Lung microvascular endothelial cell (primary cell): Measurements from ENCODE around the gene POR. TPM values are rescaled to one million over a fixed set of nuclear protein-coding genes. Genes with fewer than 3 reads are reported as not detected.
"Not testable (repeated sequence)": the region's sequence is repeated elsewhere in the genome, so short reads cannot be mapped to it uniquely, and the experiment has no call there.

ENCODE experiments used
- DNase-seq, 2 donors: peaks; one replicate each; pipeline versions ENCODE4 v3.0.0 to v3.0.0-alpha.2; 2010; ENCODE audit warnings: low read depth in 2 of 2
- total RNA-seq: library from RNA; depleted of rRNA; stranded (reverse); fragments of >200 nt; gene quantifications from 2 replicates; pipeline ENCODE4 v1.2.1, GENCODE V29; 2014

The POR gene
- total RNA-seq: 67.6 and 132 TPM in 2 replicates

DNA sequence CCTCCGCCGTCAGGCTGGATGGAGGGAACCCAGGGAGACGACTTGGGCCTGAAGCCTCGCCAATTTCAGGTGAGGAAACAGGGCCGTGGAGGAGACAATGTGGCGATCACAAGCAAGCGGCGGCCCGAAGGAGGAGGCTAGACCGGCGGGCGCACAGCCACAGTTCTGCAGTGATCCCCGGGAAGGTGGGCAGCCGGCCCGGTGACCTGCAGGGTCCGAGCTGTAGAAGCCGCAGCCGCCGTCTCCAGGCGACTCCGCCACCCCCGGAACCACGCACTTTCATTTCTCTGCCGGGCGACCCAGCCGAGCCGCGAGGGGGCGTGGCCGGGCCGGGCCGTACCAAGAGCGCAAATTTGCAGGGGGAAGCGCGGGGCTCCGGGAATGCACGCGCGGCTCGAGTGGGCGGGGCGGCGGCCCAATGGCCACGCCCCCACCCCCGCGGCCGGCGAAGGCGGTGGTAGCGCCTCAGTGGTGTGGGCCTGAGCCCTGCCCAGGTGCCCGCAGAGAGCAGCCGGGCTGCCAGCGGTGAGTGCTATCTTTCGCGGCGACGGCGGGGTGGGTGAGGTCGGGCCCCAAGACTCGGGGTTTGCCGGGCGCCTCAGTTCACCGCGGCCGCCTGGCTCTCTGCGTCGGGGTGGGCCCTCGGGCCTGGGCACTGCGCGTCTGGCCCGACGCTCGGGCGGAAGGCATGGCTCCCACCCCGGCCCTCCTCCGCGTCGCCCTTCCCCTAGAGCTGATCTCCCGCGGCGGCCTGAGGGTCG, at the start of gene POR:
POR (plus strand) TSS at position 501 of the 761 bp plus-strand sequence. CDS start 38,847 bp downstream, outside the sequence.
- peak; percentile 95 to 97 for DNase-seq

DNA sequence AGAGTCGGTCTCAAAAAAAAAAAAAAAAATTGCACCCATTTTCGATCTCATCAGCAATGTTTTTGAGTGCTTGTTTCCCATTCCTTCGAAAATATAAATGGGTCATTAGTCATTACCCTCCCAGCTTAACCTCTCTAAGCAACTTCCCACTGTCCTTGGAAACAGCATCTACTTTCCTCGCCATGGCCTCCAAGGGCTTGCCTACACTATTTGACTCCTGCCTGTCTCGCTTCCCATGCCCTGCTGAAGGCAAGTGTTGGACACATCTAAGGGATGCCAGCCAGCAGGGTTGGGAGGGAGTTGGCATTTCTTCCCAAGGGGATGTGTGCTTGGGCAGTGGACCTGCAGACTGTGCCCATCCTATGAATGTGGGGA, 48.9 kb upstream of the POR start:
- no peak for DNase-seq

DNA sequence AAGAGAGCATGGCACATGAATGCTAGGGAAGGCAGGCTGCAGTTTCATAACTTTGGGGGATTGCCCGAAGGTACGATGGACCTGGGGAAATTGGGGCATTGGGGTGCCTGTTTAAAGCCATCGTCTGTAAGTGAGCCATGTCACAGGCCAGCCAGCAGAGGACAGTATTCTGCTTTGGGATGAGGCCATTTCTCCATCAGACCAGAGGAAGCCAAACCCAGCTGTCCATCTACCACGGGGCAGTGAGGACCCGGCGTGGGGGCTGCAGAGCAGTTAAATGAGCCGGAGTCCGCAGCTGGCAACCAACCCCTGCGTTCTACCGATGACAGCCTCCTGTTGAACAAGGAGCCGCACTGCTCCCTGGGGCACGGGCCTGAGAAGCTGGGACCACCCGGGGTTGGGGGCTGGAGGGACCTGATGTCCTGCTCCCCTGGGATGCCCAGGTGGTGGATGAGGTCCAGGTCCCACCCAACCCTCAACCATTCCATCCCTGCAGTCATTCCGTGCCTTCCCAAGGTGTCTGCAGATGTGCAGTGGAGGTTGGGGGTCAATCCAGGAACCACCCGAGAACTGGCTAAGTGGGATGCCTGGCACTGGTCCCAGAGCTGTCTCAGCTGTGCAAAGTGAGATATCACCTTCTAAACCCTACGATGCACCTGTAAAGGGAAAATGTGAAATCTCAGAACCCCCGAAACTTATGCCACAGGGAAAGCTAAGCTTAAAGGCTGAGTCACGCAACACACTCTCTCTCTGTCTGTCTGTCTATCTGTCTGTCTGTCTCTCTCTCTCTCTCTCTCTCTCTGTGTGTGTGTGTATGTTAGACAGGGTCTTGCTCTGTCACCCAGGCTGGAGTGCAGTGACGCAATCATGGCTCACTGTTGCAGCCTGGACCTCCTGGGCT, 48.2 kb upstream of the POR start:
- DNase-seq: peak; percentile 75 to 85

DNA sequence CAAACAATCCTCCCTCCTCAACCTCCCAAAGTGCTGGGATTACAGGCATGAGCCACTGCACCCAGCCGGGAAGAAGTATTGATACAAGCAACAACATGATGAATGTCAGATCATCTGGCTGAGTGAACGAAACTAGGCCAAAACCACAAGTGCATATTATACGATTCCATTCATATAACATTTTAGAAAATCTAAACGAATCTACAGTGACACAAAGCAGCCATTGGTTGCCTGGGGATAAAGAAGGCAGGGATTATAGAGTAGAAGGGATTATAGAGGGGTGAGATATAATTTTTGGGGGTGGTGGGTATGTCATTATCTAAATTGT, 47.6 kb upstream of the POR start:
- DNase-seq: no peak

DNA sequence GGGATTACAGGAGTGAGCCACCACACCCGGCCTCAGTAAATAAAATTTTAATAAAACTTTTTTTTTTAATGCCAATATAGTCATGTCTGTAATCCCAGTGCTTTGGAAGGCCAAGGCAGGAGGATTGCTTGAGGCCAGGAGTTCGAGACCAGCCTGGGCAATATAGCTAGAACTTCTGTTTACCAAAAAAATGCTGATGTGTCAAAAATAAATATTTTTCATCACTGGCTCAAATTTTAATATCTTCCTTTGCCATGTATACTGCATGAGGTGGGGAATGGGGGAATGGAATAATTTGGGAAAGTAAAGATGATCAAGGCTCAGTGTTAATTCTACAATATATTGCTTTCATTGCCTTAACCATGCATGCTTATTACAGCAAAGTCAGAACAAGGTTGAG, 46.8 kb upstream of the POR start:
- no peak for DNase-seq

DNA sequence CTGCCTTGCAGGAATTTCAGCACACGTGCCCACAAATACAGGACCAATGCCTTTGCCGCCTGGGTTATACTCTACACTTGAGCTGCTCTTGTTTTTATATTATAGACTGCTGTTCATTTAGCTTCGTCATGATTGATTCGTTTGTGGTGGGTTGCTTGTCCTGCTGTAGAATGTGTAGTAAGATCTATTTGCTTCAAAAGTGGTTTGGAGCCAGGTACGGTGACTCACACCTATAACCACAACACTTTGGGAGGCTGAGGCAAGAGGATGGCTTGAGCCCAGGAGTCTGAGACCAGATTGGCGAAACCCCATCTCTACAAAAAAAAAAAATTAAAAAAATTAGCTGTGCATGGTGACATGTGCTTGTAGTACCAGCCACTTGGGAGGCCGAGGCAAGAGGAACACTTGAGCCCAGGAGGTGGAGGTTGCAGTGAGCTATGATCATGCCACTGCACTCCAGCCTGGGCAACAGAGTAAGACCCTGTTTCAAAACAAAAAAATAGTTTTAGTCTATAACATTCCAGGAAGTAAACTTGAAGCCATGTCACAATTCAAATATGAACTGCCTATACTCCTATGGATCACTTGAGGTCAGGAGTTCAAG, 45.1 kb upstream of the POR start:
- no peak for DNase-seq

DNA sequence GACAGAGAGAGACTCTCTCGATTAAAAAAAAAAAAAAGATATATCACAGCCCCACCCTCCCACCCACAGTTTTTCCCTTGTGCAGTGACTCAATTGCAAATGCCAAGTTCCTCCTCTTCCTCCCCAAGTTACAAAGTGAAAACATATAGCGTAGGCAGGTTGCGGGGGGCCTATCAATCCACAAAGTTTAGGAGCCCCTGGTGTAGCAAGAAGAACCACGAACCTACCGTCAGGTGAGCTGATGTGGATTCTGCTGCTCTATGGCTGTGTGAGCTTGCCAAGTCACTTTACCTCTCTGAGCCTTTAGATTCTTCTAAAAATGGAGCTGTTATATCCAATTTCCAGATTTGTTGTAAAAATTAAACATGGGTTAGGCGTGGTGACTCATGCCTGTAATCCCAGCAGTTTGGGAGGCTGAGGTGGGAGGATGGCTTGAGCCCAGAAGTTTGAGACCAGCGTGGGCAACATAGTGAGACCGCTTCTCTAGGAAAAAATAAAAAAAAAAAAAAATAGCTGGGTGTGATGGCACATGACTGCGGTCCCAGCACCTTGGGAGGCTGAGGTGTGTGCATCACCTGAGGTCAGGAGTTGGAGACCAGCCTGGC, 44.3 kb upstream of the POR start:
- DNase-seq: no peak

DNA sequence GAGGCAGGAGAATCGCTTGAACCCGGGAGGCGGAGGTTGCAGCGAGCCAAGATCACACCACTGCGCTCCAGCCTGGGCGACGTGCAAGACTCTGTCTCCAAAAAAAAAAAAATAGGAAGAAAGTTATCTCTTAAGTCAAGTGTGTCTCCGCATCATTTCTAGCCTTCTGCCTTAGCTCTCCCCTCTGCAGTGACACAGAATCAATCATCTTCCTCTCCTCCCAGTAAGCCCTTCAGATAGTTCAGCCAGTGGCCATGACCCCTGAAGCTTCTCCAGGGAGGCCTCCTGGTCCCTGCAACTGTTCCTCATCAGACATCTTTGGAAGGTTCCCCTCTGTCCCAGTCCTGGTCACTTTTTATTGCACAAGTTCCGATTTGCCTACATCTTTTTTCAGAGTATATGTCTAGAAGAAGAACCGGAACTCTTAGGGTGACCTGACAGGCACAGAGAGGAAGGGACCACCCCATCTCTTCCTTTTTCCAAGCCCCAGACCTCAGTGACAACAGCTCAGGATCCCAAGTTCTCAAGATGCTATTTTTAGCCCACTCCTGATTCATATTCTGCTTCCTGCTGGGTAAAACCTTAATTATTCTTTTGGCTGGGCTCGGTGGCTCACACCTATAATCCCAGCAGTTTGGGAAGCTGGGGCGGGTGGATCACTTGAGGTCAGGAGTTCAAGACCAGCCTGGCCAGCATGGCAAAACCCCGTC, 42.7 kb upstream of the POR start:
- peak in 1 of 2 donors; percentile 48 for DNase-seq

DNA sequence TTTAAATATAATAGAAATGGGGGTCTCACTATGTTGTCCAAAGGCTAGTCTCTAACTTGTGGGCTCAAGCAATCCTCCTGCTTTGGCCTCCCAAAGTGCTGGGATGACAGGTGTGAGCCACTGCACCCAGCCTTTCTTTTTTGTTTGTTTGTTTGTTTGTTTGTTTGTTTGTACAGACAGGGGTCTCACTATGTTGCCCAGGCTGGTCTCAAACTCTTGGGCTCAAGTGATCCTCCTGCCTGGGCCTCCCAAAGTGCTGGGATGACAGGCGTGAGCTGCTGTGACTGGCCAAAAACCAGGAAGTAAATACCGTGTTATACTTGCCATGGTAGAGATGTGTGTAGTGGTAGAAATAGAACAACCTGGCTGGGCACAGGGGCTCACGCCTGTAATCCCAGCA, 40.8 kb upstream of the POR start:
- DNase-seq: not testable (repeated sequence)

DNA sequence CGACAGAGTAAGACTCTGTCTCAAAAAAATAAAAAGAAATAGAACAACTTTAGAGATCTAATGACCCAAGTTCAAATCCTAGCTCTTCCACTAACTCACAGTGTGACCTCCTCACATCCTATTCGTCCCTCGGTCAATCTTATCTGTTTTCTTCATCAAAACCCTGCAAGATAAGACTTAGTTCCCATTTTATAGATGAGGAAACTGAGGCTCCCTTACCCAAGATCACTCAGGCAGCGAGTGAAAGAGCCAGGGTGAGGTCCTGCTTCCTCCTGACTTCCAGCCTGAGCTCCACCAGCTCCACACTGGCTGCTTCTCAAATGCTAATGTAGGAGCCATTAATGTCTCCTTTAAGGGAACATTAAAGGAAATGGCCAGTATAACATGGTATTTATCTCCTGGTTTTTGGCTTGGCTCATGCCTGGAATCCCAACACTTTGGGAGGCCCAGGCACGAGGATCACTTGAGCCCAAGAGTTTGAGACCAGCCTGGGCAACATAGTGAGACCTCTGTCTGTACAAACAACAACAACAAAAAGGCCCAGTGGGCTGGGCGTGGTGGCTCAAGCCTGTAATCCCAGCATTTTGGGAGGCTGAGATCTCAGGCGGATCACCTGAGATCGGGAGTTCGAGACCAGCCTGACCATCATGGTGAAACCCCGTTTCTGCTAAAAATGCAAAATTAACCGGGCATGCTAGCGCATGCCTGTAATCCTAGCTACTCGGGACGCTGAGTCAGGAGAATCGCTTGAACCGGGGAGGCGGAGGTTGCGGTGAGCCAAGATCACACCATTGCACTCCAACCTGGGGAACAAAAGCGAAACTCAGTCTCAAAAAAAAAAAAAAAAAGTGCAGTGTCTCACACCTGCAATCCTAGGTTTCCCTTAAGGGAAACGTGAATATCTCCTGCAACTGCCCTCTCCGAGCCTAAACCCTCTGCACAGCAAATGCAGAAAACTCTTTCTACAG, 39.6 kb upstream of the POR start:
- no peak for DNase-seq

DNA sequence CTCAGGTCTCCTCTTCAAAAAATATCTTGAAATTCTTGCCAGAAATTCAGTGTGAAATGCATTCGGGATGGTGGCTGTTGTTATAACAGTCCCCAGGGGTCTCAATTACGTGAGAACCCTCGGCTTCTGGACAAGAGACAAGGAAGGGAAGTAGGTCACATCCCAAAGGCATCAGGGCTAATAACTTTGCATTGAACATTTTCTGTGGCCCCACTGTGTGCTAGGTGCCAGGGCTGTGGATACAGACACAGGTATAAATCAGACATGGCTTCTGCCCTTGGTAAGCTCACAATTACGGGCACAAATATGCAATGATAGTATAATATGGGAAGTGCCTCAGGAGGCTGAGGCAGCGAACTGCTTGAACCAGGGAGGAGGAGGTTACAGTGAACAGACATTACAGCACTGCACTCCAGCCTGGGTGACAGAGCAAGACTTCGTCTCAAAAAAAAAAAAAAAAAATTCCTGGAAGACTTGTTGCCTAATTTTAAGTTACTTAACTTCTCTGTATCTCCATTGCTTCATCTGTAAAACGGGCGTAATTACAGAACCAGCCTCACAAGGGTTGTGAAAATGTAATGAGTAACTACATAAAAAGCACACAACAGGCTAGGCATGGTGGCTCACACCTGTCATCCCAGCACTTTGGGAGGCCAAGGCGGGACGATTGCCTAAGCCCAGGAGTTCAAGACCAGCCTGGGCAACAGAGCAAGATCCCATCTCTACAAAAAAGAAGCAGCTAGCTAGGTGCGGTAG, 38.7 kb upstream of the POR start:
- DNase-seq: no peak

DNA sequence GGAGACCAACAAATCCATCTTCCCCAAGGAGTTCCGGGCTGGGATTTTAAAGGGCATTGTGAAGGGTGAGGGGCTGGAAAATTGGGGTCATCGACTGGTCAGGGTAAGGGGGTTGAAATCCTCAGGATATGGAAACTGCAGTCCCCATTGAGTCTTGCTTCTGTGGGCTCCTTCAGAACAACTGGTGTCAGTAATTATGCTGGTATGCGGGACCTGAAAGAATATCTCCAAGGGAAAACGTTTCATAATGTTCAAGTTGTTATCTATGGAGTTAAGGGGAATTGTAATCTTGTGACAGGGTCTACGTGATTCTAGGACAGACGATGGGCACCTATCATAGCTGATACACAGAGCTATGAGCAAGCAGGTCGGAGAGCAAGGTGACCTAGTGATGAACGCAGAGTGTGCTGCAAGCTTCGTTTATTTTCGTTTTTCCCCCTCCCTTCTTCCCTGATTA, 36.6 kb upstream of the POR start:
- no peak for DNase-seq

DNA sequence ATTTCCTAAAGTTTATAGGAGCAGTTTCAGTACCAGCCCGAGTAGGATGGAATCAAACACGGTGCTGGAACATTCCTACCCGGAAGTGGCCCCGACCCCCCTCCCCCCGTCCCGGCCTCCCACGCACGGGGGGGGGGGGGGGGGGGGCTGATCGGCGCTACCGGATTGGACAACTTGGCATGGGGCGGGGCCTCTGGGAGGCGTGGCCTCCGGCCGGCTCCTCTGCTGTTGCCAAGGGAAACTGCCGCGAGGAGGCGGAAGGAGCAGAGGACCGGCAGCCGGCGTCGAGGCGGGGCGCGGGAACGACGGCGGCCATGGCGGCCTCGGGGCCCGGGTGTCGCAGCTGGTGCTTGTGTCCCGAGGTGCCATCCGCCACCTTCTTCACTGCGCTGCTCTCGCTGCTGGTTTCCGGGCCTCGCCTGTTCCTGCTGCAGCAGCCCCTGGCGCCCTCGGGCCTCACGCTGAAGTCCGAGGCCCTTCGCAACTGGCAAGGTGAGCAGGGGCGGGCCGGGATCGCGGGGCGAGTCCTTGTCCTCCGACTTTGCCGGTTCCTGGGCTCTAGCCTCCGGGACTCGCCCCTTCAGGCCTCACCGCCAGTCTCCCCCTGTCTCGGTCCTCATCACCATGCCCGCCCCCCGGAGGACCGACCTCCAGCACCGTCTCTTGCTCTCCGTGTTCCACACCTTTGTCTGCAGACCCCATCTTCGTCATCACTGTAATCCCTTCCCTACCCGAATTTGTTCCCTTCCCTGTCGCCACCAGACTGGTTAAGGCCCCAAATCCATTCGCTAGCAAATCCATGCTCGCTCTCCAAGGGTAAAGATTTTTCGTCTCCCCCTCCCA, 36.0 kb upstream of the POR start, which contains the start of gene RHBDD2:
RHBDD2 (plus strand) TSS at position 266 of the 843 bp plus-strand sequence; CDS start at position 315, 49 bp downstream.
- peak; percentile 92 to 95 for DNase-seq

DNA sequence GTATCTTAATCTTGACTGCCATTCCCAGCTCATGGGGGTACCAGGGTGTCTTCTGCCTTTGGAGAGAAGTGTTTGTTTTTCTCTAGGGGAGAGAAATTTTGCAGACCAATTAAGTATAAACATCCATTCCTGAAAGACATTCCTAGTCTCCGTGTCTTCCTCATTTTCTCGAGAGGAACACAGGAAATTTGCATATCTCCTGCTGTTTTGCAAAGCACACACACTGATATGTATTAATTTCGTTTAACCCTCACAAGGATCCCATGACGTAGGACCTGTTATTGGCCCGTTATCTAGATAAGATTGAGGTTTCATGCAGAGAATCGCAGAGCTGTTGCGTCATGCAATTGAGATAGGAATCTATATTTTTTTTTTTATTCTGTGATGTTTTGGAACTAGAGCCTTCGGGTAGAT, 35.2 kb upstream of the POR start:
- DNase-seq: peak; percentile 26 to 43

DNA sequence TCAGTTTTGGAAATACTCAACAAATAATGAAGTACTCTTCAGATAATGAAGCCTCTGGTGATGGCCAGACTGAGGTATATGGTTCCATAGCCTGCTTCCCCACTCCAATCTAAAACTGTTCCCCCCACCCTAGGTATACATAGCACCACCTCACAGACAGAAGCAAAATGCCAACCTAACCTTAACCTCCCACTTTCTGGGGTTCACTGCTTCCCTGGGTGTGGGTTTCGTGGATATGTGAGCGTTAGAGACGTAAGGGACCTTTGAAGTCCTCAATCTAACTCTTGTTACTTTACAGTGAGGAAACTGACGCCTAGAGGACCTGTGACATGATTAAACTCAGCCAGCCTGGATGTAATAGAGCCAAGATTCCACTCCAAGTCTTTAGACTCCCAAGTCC, 34.7 kb upstream of the POR start:
- no peak for DNase-seq

DNA sequence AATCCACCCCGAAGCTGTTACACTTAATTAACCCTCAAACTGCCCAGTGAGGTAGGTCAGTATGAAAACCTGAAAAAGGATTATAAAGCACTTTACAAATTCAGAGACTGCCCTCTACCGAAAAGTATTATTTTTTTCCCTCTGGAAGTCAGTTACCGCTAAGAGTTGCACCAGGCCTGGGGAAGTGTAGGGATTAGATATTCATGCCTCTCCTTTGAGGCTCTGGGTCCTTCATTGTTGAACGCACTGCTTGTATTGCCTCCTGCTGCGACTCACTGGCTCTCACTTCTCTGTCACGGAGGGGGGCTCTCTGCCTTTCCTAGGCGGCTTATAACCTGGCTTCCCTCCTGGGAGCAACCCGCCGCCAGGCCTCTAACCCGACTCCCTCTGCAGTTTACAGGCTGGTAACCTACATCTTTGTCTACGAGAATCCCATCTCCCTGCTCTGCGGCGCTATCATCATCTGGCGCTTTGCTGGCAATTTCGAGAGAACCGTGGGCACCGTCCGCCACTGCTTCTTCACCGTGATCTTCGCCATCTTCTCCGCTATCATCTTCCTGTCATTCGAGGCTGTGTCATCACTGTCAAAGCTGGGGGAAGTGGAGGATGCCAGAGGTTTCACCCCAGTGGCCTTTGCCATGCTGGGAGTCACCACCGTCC, 33.4 kb upstream of the POR start:
- no peak for DNase-seq

DNA sequence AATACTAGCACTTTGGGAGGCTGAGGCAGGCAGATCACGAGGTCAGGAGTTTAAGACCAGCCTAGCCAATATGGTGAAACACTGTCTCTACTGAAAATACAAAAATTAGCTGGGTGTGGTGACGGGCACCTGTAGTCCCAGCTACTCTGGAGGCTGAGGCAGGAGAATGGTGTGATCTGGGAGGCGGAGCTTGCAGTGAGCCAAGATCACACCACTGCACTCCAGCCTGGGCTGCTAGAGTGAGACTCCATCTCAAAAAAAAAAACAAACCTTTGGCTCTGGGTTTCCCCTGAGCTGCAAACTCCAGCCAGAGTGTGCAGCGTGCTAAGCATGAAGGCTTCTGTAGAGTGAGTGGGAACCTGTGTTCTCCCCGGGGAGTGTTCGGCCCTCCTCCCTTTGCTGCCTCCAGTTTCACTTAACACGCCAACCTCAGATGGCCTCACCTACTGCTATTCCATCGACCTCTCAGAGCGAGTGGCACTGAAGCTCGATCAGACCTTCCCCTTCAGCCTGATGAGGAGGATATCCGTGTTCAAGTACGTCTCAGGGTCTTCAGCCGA, 31.6 kb upstream of the POR start:
- DNase-seq: not testable (repeated sequence)
